Measurements from ENCODE around the gene TTLL6. TPM values are rescaled to one million over a fixed set of nuclear protein-coding genes. Genes with fewer than 3 reads are reported as not detected.
A peak's percentile ranks its signal among the peaks of the same experiment; 100 is the strongest.

Gene TTLL6
- total RNA-seq, 4 donors from 2014 or later, result 1.1 to 7.5 (median 1.5) TPM; not detected in 1

DNA sequence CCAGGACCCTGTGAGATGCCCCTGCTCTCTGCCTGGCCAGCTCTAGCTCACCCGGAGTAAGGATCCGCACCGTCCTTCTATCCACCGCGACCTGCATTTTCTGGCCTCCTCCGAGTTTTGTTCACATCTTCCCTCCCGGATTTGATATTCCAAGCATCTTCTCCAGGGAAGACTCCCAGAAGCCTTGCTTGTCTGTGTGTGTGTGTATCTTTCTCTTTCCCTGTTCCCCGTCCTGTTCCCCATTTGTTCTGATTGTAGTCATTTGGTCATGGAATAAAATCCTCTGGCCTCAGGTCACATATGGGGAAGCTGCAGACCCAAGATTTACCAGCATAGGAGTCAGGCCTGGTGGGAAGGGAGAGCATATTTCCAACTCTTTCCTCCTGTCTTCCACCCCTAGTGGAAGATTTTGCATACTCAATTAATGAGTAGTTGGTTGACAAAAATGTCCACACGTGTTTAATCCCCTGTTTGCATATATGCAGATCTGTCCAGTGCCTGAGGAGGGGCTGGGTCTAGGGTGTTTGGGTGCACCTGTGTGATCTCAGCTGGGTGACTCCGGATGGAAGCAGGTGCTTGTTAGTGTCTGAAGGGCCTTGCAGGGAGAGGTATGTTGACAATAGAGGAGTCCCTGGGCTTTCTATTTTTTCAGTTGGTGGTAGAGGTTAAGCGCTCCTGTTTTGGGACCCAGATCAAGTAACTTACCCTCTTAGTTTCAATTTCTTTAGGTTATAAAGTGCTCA lies 96.6 kb downstream of the TTLL6 start:
- peaks cover 0 to 87% of the 10 kb centered on the region in 2 donors for H3K27me3 ChIP-seq
- no peak overlapping the region for H3K4me3 ChIP-seq
- no peak for DNase-seq
- H3K4me1 ChIP-seq, result peaks cover 0 to 39% (median 11%) of the 10 kb centered on the region in 4 donors
- peaks cover 0 to 9% (median 0%) of the 10 kb centered on the region in 4 donors for H3K9me3 ChIP-seq
- H3K27ac ChIP-seq, result no peak overlapping the region
- no peaks in the 10 kb centered on the region for H3K36me3 ChIP-seq
- TF ChIP-seq, protein P1, sequence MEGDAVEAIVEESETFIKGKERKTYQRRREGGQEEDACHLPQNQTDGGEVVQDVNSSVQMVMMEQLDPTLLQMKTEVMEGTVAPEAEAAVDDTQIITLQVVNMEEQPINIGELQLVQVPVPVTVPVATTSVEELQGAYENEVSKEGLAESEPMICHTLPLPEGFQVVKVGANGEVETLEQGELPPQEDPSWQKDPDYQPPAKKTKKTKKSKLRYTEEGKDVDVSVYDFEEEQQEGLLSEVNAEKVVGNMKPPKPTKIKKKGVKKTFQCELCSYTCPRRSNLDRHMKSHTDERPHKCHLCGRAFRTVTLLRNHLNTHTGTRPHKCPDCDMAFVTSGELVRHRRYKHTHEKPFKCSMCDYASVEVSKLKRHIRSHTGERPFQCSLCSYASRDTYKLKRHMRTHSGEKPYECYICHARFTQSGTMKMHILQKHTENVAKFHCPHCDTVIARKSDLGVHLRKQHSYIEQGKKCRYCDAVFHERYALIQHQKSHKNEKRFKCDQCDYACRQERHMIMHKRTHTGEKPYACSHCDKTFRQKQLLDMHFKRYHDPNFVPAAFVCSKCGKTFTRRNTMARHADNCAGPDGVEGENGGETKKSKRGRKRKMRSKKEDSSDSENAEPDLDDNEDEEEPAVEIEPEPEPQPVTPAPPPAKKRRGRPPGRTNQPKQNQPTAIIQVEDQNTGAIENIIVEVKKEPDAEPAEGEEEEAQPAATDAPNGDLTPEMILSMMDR (IDR thresholded peaks at IDR 0.05), result no peak
- no peak for TF ChIP-seq POLR2A (IDR thresholded peaks at IDR 0.05)

DNA sequence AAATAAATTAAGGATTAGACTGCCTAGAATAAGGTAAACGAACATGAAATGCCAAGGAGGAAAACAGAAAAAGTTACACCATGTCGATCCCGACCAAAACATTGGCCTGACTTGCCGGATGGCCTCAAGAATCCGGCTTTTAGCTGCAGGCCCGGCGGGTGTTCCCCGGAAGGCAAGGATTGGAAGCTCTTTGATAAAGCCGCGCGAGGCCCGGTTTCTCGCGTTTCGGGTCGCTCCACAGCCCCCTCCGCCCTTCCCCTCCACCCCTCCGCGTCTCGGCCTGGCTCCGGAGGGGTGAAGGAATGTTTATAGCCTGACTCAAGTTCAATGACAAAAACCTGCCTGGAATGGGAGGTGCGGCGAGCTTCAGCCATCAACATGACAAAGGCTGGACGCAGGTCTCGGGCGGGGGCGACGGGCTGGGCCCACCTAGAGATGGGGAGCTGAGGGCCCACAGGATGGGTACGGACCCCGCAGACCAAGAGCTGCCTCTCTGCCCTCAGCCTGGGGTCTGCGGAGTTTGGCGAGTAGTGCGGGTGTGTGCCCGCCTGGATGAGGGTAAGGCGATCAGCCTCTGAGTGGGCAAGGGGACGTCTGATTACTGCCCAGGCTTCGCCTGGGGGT lies 97.3 kb downstream of the TTLL6 start:
- peak in 1 of 3 donors; percentile 51 for DNase-seq
- no peak overlapping the region for H3K4me3 ChIP-seq
- H3K27ac ChIP-seq, result no peak overlapping the region
- TF ChIP-seq POLR2A (IDR thresholded peaks at IDR 0.05), result no peak
- TF ChIP-seq, protein P1 (IDR thresholded peaks at IDR 0.05), result no peak
- H3K9me3 ChIP-seq, result peaks cover 0 to 9% (median 0%) of the 10 kb centered on the region in 4 donors
- H3K27me3 ChIP-seq, result peaks cover 0 to 80% of the 10 kb centered on the region in 2 donors
- H3K4me1 ChIP-seq, result peaks cover 0 to 32% (median 11%) of the 10 kb centered on the region in 4 donors
- H3K36me3 ChIP-seq, result no peaks in the 10 kb centered on the region

GRCh38 chr17:48718761-48719641 lies 98.0 kb downstream of the TTLL6 start:
- H3K27me3 ChIP-seq, result peaks cover 0 to 75% of the 10 kb centered on the region in 2 donors
- TF ChIP-seq, protein P1 (IDR thresholded peaks at IDR 0.05), result no peak
- TF ChIP-seq POLR2A (IDR thresholded peaks at IDR 0.05), result no peak
- peaks cover 0 to 9% (median 0%) of the 10 kb centered on the region in 4 donors for H3K9me3 ChIP-seq
- peak overlapping the region in 1 of 4 donors; percentile 15 for H3K4me3 ChIP-seq
- peak in 1 of 3 donors; percentile 67 for DNase-seq
- H3K36me3 ChIP-seq, result no peaks in the 10 kb centered on the region
- no peak overlapping the region for H3K27ac ChIP-seq
- peaks cover 0 to 25% (median 7%) of the 10 kb centered on the region in 4 donors for H3K4me1 ChIP-seq

DNA sequence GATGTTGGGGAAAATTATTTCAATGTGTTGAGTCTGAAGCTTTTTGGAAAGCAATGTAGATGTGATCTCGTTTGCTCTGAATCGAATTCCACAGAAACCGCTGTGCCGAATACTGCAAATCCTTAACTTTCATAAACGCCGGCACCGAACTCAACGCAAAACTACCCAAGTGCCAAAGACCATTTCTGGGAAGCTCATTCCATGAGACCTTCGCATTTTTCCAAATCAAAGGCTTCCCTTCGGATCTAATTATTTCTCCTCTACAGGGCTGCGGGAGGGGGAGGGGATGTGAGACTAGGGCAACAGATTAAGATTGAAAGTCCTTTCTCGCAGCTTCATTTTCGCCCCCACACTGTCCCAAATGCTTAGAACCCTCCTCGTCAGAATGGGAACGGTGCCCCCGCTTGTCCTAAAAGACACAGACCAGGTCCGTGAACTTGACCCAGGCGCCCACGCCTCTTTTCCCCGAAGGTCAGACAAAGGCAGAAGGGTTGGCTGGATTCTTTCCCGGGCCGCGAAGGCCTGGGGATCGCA lies 98.7 kb downstream of the TTLL6 start:
- H3K4me1 ChIP-seq, result peaks cover 0 to 17% (median under 1%) of the 10 kb centered on the region in 4 donors
- H3K36me3 ChIP-seq, result no peaks in the 10 kb centered on the region
- peaks cover 0 to 68% of the 10 kb centered on the region in 2 donors for H3K27me3 ChIP-seq
- no peak for TF ChIP-seq POLR2A (IDR thresholded peaks at IDR 0.05)
- TF ChIP-seq, protein P1 (IDR thresholded peaks at IDR 0.05), result no peak
- DNase-seq, result peak in 1 of 3 donors; percentile 58
- H3K9me3 ChIP-seq, result peaks cover 0 to 9% (median 0%) of the 10 kb centered on the region in 4 donors
- no peak overlapping the region for H3K27ac ChIP-seq
- H3K4me3 ChIP-seq, result peak overlapping the region in 1 of 4 donors; percentile 15
